Measurements from ENCODE around the gene KLF11. TPM values are rescaled to one million over a fixed set of nuclear protein-coding genes. Genes with fewer than 3 reads are reported as not detected.

KLF11 gene
- total RNA-seq, 2 donors from 2014 or later = 25.7 to 32.6 TPM

GRCh38 chr2:10042301-10043161 lies 819 bp upstream of the KLF11 start:
- Histone ChIP-seq H3K9me3 (no peaks in the 10 kb centered on the region), H3K4me3 (no peak overlapping the region), H3K27me3 (no peaks in the 10 kb centered on the region), H3K4me1 (peaks cover 69% of the 10 kb centered on the region), H3K36me3 (replicated peaks in 1 of 2; ENCODE audit: insufficient read depth in 1 of 2, low read depth in 2 of 2) (peaks cover 0 to 5% of the 10 kb centered on the region in 2 donors), H3K27ac (peak overlapping the region; percentile 96 to 98 (median 98))
- DNase-seq (peak; percentile 80 to 88 (median 88)), ATAC-seq (peak; percentile 1)
- TF ChIP-seq POLR2A (IDR thresholded peaks at IDR 0.05) (peak; percentile 58 to 81 (median 71)), CTCF (IDR thresholded peaks at IDR 0.05) (peak in 4 of 7 experiments; percentile 7 to 27 (median 18))
- WGBS, 2 donors = 9 to 15% methylated on average over 31 to 54 of the region's 54 CpGs
- intact Hi-C loops (cut with DNase I) = no loop called here

- Histone ChIP-seq H3K27me3 (no peaks in the 10 kb centered on the region), H3K4me1 (peaks cover 79% of the 10 kb centered on the region), H3K9me3 (no peaks in the 10 kb centered on the region), H3K27ac (peak overlapping the region; percentile 98 to 100 (median 98)), H3K4me3 (peak overlapping the region in 1 of 2 donors; percentile 13), H3K36me3 (replicated peaks in 1 of 2; ENCODE audit: insufficient read depth in 1 of 2, low read depth in 2 of 2) (peaks cover 0 to 15% of the 10 kb centered on the region in 2 donors)
- 5 to 22% methylated on average over 7 to 81 of the region's 90 CpGs for WGBS, 2 donors
- peak; percentile 58 to 84 (median 72) for TF ChIP-seq POLR2A (IDR thresholded peaks at IDR 0.05)
- TF ChIP-seq CTCF (IDR thresholded peaks at IDR 0.05) = peak in 2 of 7 experiments; percentile 15 to 18
- peak; percentile 99 to 100 (median 99) for DNase-seq
- peak; percentile 70 for ATAC-seq
- intact Hi-C loops (cut with DNase I) = no loop called here
Observed at GRCh38 chr2:10043906-10044601, 704 bp downstream of the KLF11 start.

GRCh38 chr2:10045561-10046355 lies 2.4 kb downstream of the KLF11 start:
- H3K27ac ChIP-seq = peak overlapping the region; percentile 98 to 100 (median 98)
- peaks cover 0 to 15% of the 10 kb centered on the region in 2 donors for H3K36me3 ChIP-seq (replicated peaks in 1 of 2; ENCODE audit: insufficient read depth in 1 of 2, low read depth in 2 of 2)
- TF ChIP-seq POLR2A (IDR thresholded peaks at IDR 0.05) (peak; percentile 91 to 92 (median 91)), CTCF (IDR thresholded peaks at IDR 0.05) (no peak)
- intact Hi-C loops (cut with DNase I) = no loop called here
- 29 to 39% methylated on average over 16 to 20 of the region's 20 CpGs for WGBS, 2 donors
- no peaks in the 10 kb centered on the region for H3K9me3 ChIP-seq
- ATAC-seq (peak; percentile 22), DNase-seq (peak; percentile 86 to 93 (median 92))
- H3K4me3 ChIP-seq = no peak overlapping the region
- peaks cover 80% of the 10 kb centered on the region for H3K4me1 ChIP-seq
- H3K27me3 ChIP-seq = no peaks in the 10 kb centered on the region

GRCh38 chr2:10046931-10047330 lies 3.6 kb downstream of the KLF11 start:
- intact Hi-C loops (cut with DNase I) = no loop called here
- Histone ChIP-seq H3K36me3 (replicated peaks in 1 of 2; ENCODE audit: insufficient read depth in 1 of 2, low read depth in 2 of 2) (peaks cover under 1 to 15% of the 10 kb centered on the region in 2 donors), H3K9me3 (no peaks in the 10 kb centered on the region), H3K4me1 (peaks cover 69% of the 10 kb centered on the region), H3K27ac (peak overlapping the region in 1 of 4 donors; percentile 98), H3K27me3 (no peaks in the 10 kb centered on the region), H3K4me3 (no peak overlapping the region)
- WGBS, 2 donors = 39 to 40% methylated on average over 7 of the region's 7 CpGs
- no peak for DNase-seq
- TF ChIP-seq POLR2A (IDR thresholded peaks at IDR 0.05) (no peak), CTCF (IDR thresholded peaks at IDR 0.05) (no peak)
- ATAC-seq = no peak

Data from body of pancreas (tissue), 4 donors.